HG03457 (cell line): ENCODE results near the gene CEACAM19.
"Not testable (repeated sequence)": the region's sequence is repeated elsewhere in the genome, so short reads cannot be mapped to it uniquely, and the experiment has no call there.

ENCODE experiments used
- ATAC-seq: cut with Tn5 transposase; IDR thresholded peaks from one replicate; pipeline ENCODE4 v1.9.1; 2021; ENCODE audit warnings: moderate number of reproducible peaks; ENCODE audit not compliant: unreplicated experiment

Gene CEACAM19

DNA sequence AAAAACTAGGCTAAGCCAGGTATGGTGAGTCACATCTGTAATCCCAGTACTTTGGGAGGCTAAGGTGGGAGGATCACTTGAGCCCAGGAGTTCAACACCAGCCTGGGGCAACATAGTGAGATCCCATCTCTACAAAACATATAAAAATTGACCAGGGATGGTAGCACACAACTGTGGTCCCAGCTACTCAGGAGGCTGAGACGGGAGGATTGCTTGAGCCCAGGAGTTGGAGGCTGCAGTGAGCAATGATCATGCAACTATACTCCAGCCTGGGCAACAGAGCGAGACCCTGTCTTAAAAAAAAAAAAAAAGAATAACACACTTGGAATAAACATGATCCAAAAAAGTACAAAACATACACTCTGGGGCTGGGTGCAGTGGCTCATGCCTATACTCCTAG lies 1.3 kb upstream of the CEACAM19 start:
- ATAC-seq = not testable (repeated sequence)

DNA sequence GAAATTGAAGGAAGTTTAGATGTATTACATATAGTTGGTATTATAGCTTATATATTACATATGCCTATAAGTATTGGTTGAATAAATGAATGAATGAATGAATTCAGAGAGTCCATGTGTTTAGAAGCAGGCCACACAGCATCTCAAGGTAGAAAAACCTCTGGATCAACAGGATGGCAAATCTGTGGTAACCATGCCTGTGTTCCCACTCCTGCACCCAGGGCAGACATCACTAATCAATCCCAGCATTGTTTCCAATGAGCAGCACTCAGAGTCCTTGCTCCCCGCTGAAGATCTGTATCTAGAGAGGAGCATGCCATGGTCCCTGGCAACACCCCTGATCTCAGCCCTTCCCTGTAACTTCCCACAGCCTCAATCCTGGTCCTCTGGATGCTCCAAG lies 944 bp downstream of the CEACAM19 start:
- ATAC-seq = no peak

- no peak for ATAC-seq
Observed at GRCh38 chr19:44673510-44673909, 2.2 kb downstream of the CEACAM19 start.

DNA sequence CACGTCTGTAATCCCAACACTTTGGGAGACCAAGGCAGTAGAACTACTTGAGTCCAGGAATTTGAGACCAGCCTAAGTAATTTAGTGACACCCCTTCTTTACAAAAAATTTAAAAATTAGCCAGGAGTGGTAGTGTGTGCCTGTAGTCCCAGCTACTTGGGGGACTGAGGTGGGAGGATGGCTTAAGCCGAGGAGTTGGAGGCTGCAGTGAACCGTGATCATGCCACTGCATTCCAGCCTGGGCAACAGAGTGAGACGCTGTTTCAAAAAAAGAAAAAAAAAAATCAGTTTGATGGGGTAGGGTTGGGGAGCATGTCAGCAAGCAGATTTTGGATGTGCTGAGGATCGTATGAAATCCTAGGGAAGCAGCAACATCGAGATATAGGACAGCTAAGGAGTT lies 4.2 kb downstream of the CEACAM19 start:
- no peak for ATAC-seq

DNA sequence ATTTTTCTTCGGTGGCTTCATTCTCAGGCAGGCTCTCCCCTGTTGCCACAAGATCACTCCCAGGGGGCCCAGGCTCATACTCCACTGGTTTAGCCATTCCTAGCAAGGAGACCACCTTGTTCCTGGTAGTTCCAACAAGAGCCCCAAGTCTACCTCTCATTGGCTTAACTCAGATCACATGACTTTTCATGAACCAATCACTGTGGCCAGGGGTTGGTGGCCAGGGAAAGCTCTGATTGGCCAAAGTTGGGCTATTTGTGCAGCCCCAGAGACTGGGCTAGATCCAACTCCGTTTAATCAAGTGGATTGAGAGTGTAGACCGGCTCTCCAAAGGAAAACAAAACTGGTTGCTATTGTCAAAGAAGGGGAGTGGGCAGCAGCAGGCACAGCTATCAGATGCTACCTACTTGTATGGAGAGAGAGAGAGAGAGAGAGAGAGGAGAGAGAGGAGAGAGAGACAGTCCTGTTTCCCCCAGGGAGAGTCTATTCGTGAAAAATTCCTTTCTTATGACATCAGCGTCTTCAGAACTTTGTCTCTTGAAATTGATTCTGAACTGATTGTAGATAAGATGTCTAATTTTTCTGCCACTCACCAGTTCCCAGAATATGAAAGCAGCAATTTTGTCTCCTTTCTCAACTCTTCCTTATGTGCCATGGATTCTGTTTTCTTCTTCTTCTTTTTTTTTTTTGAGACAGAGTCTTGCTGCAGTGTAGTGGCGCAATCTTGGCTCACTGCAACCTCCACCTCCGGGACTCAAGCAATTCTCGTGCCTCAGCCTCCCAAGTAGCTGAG lies 5.9 kb downstream of the CEACAM19 start:
- ATAC-seq = no peak

- ATAC-seq = no peak
Observed at GRCh38 chr19:44680536-44680935, 9.3 kb downstream of the CEACAM19 start.

- no peak for ATAC-seq
Observed at GRCh38 chr19:44681992-44682790, 10.9 kb downstream of the CEACAM19 start.

DNA sequence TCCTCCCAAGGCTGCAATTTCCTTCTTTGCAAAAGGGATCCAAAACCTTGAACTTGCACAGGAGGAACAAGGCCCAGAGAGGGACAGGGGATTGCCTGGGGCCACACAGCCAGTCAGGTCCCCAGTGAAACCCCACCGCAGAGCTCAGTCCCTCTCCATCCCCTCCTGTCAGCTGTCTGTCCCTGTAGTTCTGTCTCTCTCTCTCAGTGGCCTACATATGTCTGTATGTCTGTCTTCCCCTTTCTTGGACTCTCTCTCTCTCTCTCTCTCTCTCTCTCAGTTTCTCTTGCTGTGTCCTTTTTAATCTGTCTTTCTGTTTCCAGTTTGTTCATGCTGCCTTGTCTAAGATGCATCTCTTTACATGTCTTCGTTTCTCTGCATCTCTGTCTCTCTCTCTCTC lies 11.5 kb downstream of the CEACAM19 start:
- ATAC-seq = no peak

DNA sequence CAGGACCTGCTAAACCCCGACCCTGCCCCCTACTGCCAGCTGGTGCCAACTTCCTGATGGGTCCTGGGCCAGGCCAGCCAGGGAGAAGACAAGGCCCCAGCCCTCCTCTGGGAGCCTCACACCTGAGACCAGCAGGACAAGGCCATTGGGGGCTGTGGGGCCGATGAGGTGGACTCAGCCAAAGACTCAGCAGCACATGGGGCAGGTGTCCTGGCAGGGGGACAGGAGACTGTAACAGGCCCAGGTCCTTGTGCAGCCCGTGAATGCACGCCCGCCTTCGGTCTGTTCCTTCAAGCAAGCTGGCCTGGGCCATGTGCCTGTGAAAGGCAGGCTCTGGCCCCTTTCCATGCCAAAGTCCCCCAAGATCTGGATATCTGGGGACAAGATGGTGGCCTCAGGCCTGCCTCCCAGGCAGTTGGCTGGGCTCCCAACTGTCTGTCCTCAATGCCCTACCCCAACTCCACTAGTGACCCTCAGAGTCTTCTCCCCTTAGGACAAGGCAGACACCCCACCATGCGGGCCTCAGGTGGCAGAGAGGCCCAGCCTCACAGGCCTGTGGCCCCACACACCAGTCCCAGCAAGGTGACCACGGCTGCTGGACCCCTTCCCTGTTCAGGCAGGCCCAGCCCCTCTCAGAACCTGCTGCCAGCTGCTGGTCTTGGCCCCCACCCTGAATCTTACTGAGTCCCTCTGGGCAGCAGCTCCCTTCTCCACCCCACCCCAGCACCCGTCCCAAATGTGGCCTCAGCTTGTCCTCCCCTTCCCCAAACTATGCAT lies 12.3 kb downstream of the CEACAM19 start:
- no peak for ATAC-seq

- ATAC-seq = not testable (repeated sequence)
Observed at GRCh38 chr19:44684396-44684795, 13.1 kb downstream of the CEACAM19 start.

GRCh38 chr19:44684892-44685863 lies 13.9 kb downstream of the CEACAM19 start:
- no peak for ATAC-seq

- ATAC-seq = no peak
Observed at GRCh38 chr19:44685877-44686276, 14.6 kb downstream of the CEACAM19 start.

GRCh38 chr19:44686896-44687295 lies 15.6 kb downstream of the CEACAM19 start:
- ATAC-seq = no peak

GRCh38 chr19:44687888-44688287 lies 16.6 kb downstream of the CEACAM19 start:
- ATAC-seq = no peak

DNA sequence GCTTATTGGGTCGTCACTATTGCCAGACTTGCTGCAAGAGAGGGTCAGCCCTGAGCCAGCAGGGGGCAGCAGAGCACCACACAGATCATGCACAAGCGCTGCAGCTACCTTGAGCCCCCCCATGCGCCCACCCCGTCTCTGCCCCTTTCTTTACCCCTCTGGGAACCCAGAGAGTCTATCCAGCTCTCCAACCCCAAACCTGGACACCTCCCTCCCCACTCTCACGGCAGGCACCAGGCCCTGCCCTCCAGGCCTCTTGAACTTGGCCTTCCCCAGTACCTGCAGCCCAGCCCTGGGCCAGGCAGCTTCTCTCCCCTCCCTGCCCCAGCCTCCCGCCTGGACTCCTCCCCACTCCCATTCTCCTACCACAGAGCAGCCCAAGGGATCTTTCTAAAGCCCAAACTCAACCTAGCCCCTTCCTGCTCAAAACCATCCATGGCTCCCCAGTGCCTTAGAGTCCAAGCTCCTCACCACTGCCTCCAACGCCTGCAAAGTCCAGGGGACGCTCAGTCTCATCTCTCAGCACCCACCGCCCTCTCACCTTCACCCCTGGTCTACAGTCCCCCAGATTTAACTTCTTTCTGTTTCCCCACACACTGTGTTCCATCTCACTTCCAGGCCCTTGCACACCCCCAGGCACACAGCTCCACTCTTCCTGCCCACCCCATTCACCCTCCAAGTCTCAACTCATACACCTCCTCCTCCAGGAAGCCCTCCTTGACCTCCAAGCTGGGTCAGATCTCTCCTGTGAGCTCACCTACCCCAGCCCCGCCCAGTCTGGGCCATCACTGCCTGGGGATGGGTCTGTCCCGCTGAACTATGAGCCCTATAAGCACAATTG lies 18.2 kb downstream of the CEACAM19 start:
- no peak for ATAC-seq

GRCh38 chr19:44690131-44690440 lies 18.8 kb downstream of the CEACAM19 start:
- ATAC-seq = no peak

DNA sequence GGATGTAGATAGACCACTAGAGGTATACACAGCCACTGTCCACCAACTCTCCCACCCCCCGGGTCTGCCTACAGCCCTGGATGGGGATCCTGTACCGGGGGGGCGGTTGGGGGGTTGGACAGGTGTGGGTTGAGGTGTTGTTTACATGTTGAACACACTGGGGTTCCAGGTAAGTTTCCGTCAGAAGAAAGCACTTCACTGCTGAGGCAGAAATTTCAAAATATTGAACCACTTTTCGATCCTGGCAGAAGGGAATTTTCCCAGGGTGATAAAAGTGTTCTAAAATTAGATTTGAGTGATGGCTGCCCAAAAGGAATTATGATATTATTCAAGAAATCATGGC lies 21.1 kb downstream of the CEACAM19 start:
- ATAC-seq = no peak

DNA sequence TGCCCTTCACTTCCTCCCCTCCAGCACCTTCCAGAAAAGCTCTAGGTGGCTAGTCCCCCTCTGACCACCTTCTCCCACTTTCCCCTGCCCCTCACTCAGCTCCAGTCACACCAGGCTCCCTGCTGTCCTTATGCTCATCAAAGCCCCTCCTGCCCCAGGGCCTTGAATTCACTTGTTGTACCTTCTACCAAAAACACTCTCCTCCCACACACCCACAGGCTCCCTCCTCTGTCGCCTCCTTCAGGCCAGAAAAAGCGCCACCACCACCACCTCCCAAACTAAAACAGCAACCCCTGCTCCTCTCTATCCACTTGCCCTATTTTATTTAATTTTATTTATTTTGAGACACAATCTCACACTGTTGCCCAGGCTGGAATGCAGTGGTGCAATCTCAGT lies 22.9 kb downstream of the CEACAM19 start:
- ATAC-seq = no peak

- no peak for ATAC-seq
Observed at GRCh38 chr19:44696939-44697669, 25.8 kb downstream of the CEACAM19 start.
